SU-DHL-6 (cell line): ENCODE measurements around the gene MAP4K1.

ENCODE experiments used
- H2AFZ ChIP-seq: fragments of 200-600 bp; sonication (generic); 2 replicates; pipeline ENCODE4 v1.6.1; 2014; ENCODE audit warnings: low read depth, mild to moderate bottlenecking, moderate library complexity, mixed read lengths, antibody characterized with exemption, low read length; ENCODE audit not compliant: severe bottlenecking
- H3F3A ChIP-seq: fragments of 200-600 bp; shearing (Covaris generic); 2 replicates; pipeline ENCODE4 v1.6.0; 2016; ENCODE audit warnings: antibody characterized with exemption, mild to moderate bottlenecking; ENCODE audit not compliant: insufficient read depth
- H3K27ac ChIP-seq: fragments of 200-600 bp; sonication (generic); 2 replicates; pipeline ENCODE4 v1.5.1; 2016; ENCODE audit warnings: low read depth, mild to moderate bottlenecking, low read length, moderate library complexity, mixed read lengths
- H3K27me3 ChIP-seq: fragments of 200-600 bp; sonication (generic), shearing (Covaris generic); 2 replicates; pipeline ENCODE4 v1.6.0; 2014; ENCODE audit warnings: mild to moderate bottlenecking, low read length
- H3K36me3 ChIP-seq: fragments of 200-600 bp; sonication (generic); 2 replicates; pipeline ENCODE4 v1.6.1; 2014; ENCODE audit warnings: mild to moderate bottlenecking, low read length, mixed read lengths
- H3K4me2 ChIP-seq: fragments of 300-600, 200-600 bp; shearing (Covaris generic), sonication (generic); 2 replicates; pipeline ENCODE4 v1.6.0; 2014; ENCODE audit warnings: low read length, low read depth, mild to moderate bottlenecking; ENCODE audit not compliant: poor library complexity, severe bottlenecking
- H3K4me3 ChIP-seq: fragments of 200-600 bp; sonication (generic); 2 replicates; pipeline ENCODE4 v1.5.1; 2014; ENCODE audit warnings: antibody characterized with exemption, low read length, mild to moderate bottlenecking, mixed read lengths; ENCODE audit not compliant: insufficient read depth, poor library complexity, severe bottlenecking
- H3K79me2 ChIP-seq: fragments of 200-600 bp; sonication (generic); 2 replicates; pipeline ENCODE4 v1.6.1; 2014; ENCODE audit warnings: mild to moderate bottlenecking, low read length, moderate library complexity; ENCODE audit not compliant: insufficient read depth
- H3K9ac ChIP-seq: fragments of 200-600 bp; sonication (generic); 2 replicates; pipeline ENCODE4 v1.7.0; 2014; ENCODE audit warnings: mild to moderate bottlenecking, low read length
- H3K9me2 ChIP-seq: fragments of 200-600 bp; sonication (generic); replicated peaks from 2 replicates; pipeline ENCODE4 v1.6.1; 2014; ENCODE audit warnings: low read length; ENCODE audit not compliant: insufficient read depth
- H3K9me3 ChIP-seq: fragments of 200-600 bp; sonication (generic); 2 replicates; pipeline ENCODE4 v1.6.1; 2014; ENCODE audit warnings: low read length, mixed read lengths; ENCODE audit not compliant: insufficient read depth
- H4K20me1 ChIP-seq: fragments of 200-600 bp; sonication (generic); 2 replicates; pipeline ENCODE4 v1.6.1; 2014; ENCODE audit warnings: low read depth, mild to moderate bottlenecking, antibody characterized with exemption, low read length, moderate library complexity, mixed read lengths
- CTCF ChIP-seq: fragments of 200-600 bp; sonication (generic); IDR thresholded peaks from one replicate; pipeline ENCODE4 v1.5.1; 2017; ENCODE audit warnings: antibody characterized with exemption, mild to moderate bottlenecking, low read length, moderate library complexity; ENCODE audit not compliant: insufficient read depth, poor library complexity, severe bottlenecking
- EZH2phosphoT487 ChIP-seq: fragments of 200-600 bp; sonication (generic), shearing (Covaris generic); conservative IDR thresholded peaks from 2 replicates; pipeline ENCODE4 v1.6.1; 2018; ENCODE audit warnings: mild to moderate bottlenecking, antibody characterized with exemption, low read length, moderate library complexity, mixed read lengths

Gene MAP4K1

GRCh38 chr19:38638461-38638860 is 20.7 kb upstream of the MAP4K1 start:
- Histone ChIP-seq H3K79me2 (no peaks in the 10 kb centered on the region), H3K36me3 (no peaks in the 10 kb centered on the region), H3K9me3 (no peaks in the 10 kb centered on the region), H3K4me3 (no peak overlapping the region), H3K4me2 (no peak overlapping the region), H3K27ac (no peak overlapping the region), H3F3A (no peaks in the 10 kb centered on the region), H3K27me3 (no peaks in the 10 kb centered on the region), H3K9me2 (no peaks in the 10 kb centered on the region), H4K20me1 (no peaks in the 10 kb centered on the region), H3K9ac (no peak overlapping the region), H2AFZ (no peak overlapping the region)
- TF ChIP-seq EZH2phosphoT487 (no peak), CTCF (no peak)

- H3K27ac ChIP-seq, result no peak overlapping the region
- no peak for TF ChIP-seq EZH2phosphoT487
- TF ChIP-seq CTCF, result no peak
- H3K4me3 ChIP-seq, result no peak overlapping the region
- no peaks in the 10 kb centered on the region; the same call in 1 of the 2 replicates for H3F3A ChIP-seq
- H2AFZ ChIP-seq, result no peak overlapping the region
- H3K9me2 ChIP-seq, result no peaks in the 10 kb centered on the region
- H3K27me3 ChIP-seq, result no peaks in the 10 kb centered on the region
- H3K4me2 ChIP-seq, result no peak overlapping the region
- no peak overlapping the region for H3K9ac ChIP-seq
- no peaks in the 10 kb centered on the region for H3K36me3 ChIP-seq
- H3K9me3 ChIP-seq, result no peaks in the 10 kb centered on the region
- no peaks in the 10 kb centered on the region for H3K79me2 ChIP-seq
- no peaks in the 10 kb centered on the region for H4K20me1 ChIP-seq
These were observed 18.0 kb upstream of the MAP4K1 start for GRCh38 chr19:38635483-38636399.

- TF ChIP-seq EZH2phosphoT487, result no peak
- TF ChIP-seq CTCF, result peak; percentile 86
- Histone ChIP-seq H3K9me3 (no peaks in the 10 kb centered on the region), H3K36me3 (no peaks in the 10 kb centered on the region), H3K27ac (no peak overlapping the region), H3K9ac (no peak overlapping the region), H3K79me2 (no peaks in the 10 kb centered on the region), H4K20me1 (no peaks in the 10 kb centered on the region), H2AFZ (no peak overlapping the region), H3K9me2 (no peaks in the 10 kb centered on the region), H3K27me3 (no peaks in the 10 kb centered on the region), H3F3A (no peaks in the 10 kb centered on the region; the same call in 1 of the 2 replicates), H3K4me3 (no peak overlapping the region), H3K4me2 (no peak overlapping the region)
These were observed 17.2 kb upstream of the MAP4K1 start for GRCh38 chr19:38634757-38635482.
